ENCODE measurements around the gene STXBP6.

STXBP6 gene

GRCh38 chr14:24908592-24909236 is 141.2 kb downstream of the STXBP6 start:
- TF ChIP-seq CTCF (IDR thresholded peaks at IDR 0.05): no peak

DNA sequence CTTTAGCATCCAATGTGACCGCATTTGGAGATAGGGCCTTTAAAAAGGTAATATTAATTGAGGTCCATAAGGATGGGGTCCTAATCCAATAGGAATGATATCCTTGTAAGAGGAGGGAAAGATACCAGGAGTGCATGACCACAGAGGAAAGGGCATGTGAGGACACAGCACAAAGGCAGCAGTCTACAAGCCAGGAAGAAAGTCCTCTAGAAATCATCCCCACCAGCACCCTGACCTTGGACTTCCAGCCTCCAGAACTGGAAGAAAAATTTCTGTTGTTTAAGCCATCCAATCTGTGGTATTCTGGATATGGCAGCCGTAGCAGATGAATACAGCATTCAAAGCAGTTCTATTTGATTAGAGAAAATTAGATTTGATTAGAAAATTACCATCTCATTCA is 145.4 kb downstream of the STXBP6 start:
- TF ChIP-seq CTCF (IDR thresholded peaks at IDR 0.05): no peak

- no peak for TF ChIP-seq CTCF (IDR thresholded peaks at IDR 0.05)
Measured at GRCh38 chr14:24903337-24903736, 146.6 kb downstream of the STXBP6 start.

DNA sequence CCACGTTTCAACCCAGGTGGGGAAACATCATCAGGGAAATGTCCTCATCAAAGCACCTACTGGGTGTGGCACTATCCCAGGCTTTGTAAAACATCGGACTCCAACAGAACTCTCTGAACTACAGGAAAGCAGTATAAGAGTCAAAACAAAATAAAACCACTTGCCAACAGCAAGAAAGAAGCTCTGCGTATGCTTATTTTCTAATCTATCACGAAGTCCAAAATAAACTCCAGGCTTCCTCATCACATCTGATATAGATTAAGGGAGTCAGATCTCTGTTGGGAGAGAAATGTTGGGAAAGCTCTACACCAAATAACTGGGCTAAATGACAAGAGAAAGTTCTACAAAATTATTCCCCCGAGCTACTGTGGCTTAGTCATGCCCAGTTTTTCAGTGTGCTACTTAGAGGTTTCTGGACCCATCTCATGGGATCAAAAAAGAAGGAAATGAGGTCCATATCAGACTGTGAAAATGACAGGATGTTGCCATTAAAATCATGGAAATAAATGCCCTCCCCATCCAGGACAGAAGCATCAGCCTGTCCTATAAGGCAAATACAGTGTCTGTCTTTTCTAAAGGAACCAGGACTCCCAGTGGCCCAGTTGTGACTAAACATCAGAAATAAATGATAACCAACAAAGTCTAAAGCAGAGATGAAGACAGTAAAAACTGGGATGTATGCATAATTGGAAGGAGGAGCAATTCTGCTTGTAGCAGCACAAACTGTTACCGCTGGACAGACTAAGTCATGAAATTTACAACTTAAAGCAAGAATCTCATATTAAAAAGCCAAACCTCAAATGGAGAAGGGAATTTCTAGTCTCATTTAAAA is 149.5 kb downstream of the STXBP6 start:
- no peak for TF ChIP-seq CTCF (IDR thresholded peaks at IDR 0.05)

GRCh38 chr14:24897793-24898192 is 152.2 kb downstream of the STXBP6 start:
- no peak for TF ChIP-seq CTCF (IDR thresholded peaks at IDR 0.05)

DNA sequence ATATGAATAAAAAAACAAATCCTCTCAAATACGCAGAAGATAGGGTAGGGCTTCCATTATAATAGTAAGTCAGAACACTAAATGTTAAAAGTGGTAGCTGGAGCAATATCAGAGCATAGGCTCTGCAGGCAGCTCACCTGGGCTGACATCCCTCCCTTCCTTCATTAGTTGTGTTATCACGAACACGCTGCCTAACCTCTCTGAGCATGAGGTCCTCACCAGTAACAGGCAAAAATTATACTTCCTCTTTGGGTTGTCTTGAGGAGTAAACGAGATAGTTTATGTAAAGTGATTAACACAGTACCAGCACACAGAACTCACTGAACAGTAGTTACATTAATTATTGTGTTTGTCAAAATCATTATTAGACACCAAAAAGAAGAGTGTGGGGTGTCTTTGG is 154.3 kb downstream of the STXBP6 start:
- no peak for TF ChIP-seq CTCF (IDR thresholded peaks at IDR 0.05)

DNA sequence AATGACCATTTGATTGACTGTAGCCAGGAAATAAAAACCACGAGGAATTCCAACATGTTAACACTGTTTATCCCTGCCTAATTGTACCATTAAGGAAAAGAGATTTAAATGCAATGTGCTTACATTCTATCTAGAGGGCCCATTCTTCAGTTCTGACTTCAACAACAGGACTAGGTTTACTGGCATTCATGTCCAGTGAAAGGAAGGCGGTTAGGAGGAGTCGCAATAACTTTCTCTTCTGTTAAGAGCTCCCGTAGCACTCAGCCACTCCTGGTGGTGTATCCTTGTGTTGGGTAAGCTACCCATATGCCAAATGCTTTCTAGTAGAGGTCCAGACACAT is 154.7 kb downstream of the STXBP6 start:
- TF ChIP-seq CTCF (IDR thresholded peaks at IDR 0.05): no peak

All from LNCAP (cell line).